MM.1S (cell line): ENCODE measurements around the gene LNPEP.

Source experiments
- CTCF ChIP-seq: fragments of 300-600 bp; sonication (generic); IDR thresholded peaks from 2 replicates; pipeline ENCODE4 v1.5.1; 2016; ENCODE audit warnings: antibody characterized with exemption, low read length, mixed read lengths
- EZH2 ChIP-seq: fragments of 300-600 bp; sonication (generic); optimal IDR thresholded peaks from 2 replicates; pipeline ENCODE3; 2017; ENCODE audit warnings: low read depth, mild to moderate bottlenecking, antibody characterized with exemption, low read length, mixed read lengths

- no peak for TF ChIP-seq CTCF
- no peak for TF ChIP-seq EZH2
Measured at GRCh38 chr5:96999856-97000255, 64.0 kb downstream of the LNPEP start.
